ENCODE results near the gene OR2A7.
"Not testable (repeated sequence)": the region's sequence is repeated elsewhere in the genome, so short reads cannot be mapped to it uniquely, and the experiment has no call there.

- not testable (repeated sequence) for TF ChIP-seq POLR2A (IDR thresholded peaks at IDR 0.05); CTCF (IDR thresholded peaks at IDR 0.05); EP300 (IDR thresholded peaks at IDR 0.05; ENCODE audit: low read depth)
These were observed 16.8 kb downstream of the OR2A7 start for GRCh38 chr7:144247674-144248330.
